CD4-positive, alpha-beta T cell (primary cell): ENCODE results near the gene SNHG17. TPM values are rescaled to one million over a fixed set of nuclear protein-coding genes. Genes with fewer than 3 reads are reported as not detected.

Experiments used
- ATAC-seq: fragments of 200-7000 bp; cut with Tn5 transposase; one replicate; pipeline ENCODE4 v1.10.0; 2022; ENCODE audit warnings: mild to moderate bottlenecking; ENCODE audit not compliant: poor library complexity
- CTCF ChIA-PET: fragments of 350-600 bp; sonication (Branson Sonifier 250); formaldehyde crosslinking; loops from one replicate; lab custom pipeline; 2021; ENCODE audit warnings: antibody characterized with exemption, inconsistent platforms; lab: Charles Lee
- POLR2A ChIA-PET: fragments of 350-600 bp; sonication (Branson Sonifier 250); formaldehyde crosslinking; loops from one replicate; lab custom pipeline; 2021; ENCODE audit warnings: antibody characterized with exemption, inconsistent platforms; lab: Charles Lee
- DNase-seq, 14 experiments: peaks; one replicate each; pipeline ENCODE4 v3.0.0-alpha.2; 2013 to 2020; ENCODE audit warnings: mixed read lengths in 2 of 14
- H3K27ac ChIP-seq, 2 donors: one replicate each; pipeline versions ENCODE4 v1.5.1 to v1.7.0; 2013; ENCODE audit warnings: low read length in 2 of 2, low read depth in 1 of 2, mild to moderate bottlenecking in 1 of 2
- H3K27me3 ChIP-seq, 2 experiments: 1 replicate in 1 of 2; 2 replicates in 1 of 2; pipeline versions ENCODE4 v1.6.1 to v1.7.0; 2013; ENCODE audit warnings: low read length in 2 of 2, control low read depth in 1 of 2, mild to moderate bottlenecking in 1 of 2, moderate library complexity in 1 of 2; ENCODE audit not compliant: insufficient read depth in 2 of 2, control insufficient read depth in 1 of 2
- H3K36me3 ChIP-seq: one replicate; pipeline ENCODE4 v1.6.1; 2013; ENCODE audit warnings: low read length, control low read depth; ENCODE audit not compliant: insufficient read depth
- H3K4me1 ChIP-seq: one replicate; pipeline ENCODE4 v1.6.1; 2013; ENCODE audit warnings: low read length, control low read depth; ENCODE audit not compliant: insufficient read depth
- H3K4me3 ChIP-seq: one replicate; pipeline ENCODE4 v1.5.1; 2013; ENCODE audit warnings: mild to moderate bottlenecking, low read length, moderate library complexity
- H3K9me3 ChIP-seq, 2 experiments: 1 replicate in 1 of 2; 2 replicates in 1 of 2; pipeline versions ENCODE4 v1.6.1 to v1.7.0; 2013; ENCODE audit warnings: low read length in 2 of 2, mild to moderate bottlenecking in 2 of 2, control low read depth in 1 of 2, moderate library complexity in 1 of 2; ENCODE audit not compliant: control insufficient read depth in 1 of 2, insufficient read depth in 1 of 2
- H3K27ac Mint-ChIP-seq: one replicate; pipeline ENCODE4 v1.8.0; 2020; ENCODE audit warnings: mixed read lengths
- H3K27me3 Mint-ChIP-seq: one replicate; pipeline ENCODE4 v1.8.0; 2021; ENCODE audit warnings: mixed read lengths
- H3K36me3 Mint-ChIP-seq: one replicate; pipeline ENCODE4 v1.8.0; 2021; ENCODE audit warnings: low read depth, mixed read lengths
- H3K4me1 Mint-ChIP-seq: one replicate; pipeline ENCODE4 v1.8.0; 2021; ENCODE audit warnings: low read depth, mixed read lengths
- H3K4me3 Mint-ChIP-seq: one replicate; pipeline ENCODE4 v1.8.0; 2020; ENCODE audit warnings: mild to moderate bottlenecking, mixed read lengths
- H3K9me3 Mint-ChIP-seq: one replicate; pipeline ENCODE4 v1.8.0; 2020; ENCODE audit warnings: mixed read lengths
- intact Hi-C, 2 experiments: fragments of 100-400 bp; cut with DNase I in 1 of 2; cut with micrococcal nuclease in 1 of 2; formaldehyde crosslinking; loops; one replicate each; pipeline versions ENCODE4 v1.15.1 to v1.9.0; 2023 to 2025; cut with DNase I, micrococcal nuclease
- total RNA-seq, 174 experiments: library from RNA in 2 of 174; stranded (reverse) in 2 of 174; gene quantifications; one replicate each; pipeline ENCODE4 v1.2.3 and lab custom pipeline; 2021 to 2026
- TF ChIP-seq, protein P1 (sequence below): fragments of 200-600 bp; IDR thresholded peaks from one replicate; pipeline ENCODE4 v1.8.0; 2022; ENCODE audit warnings: antibody characterized with exemption, mild to moderate bottlenecking

Gene SNHG17
- total RNA-seq, 2 experiments from 2014 or later, result 94.1 to 99.3 TPM

DNA sequence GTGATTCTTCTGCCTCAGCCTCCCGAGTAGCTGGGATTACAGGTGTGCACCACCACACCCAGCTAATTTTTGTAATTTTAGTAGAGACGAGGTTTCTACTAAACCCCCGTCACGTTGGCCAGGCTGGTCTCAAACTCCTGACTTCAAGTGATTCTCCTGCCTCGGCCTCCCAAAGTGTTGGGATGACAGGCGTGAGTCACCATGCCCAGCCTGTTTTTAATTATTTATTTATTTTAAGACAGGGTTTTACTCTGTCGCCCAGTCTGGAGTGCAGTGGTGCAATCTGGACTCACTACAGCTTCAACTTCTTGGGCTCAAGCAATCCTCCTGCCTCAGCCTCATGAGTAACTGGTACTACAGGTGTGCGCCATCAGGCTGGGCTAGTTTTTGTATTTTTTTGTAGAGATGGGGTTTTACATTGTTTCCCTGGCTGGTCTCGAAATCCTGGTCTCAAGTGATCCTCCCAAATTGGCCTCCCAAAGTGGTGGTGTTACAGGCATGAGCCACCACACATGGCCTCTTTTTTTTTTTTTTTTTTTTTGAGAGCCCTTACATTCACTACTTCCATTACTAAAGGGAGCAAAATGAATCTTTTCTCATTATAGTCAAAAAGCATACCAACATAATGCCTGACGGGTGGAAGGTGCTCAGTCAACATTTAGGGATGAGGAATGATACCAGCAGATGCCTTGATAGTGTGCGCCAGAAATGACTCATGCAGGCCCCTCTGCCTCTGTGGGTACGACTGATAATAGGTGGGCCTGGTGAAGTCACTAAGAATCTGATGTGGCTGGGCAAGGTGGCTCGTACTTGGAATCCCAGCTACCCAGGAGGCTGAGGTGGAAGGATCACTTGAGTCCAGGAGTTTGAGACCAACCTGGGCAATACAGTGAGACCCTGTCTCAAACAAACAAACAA is 19.7 kb upstream of the SNHG17 start:
- ChIA-PET POLR2A (no interaction called here), CTCF (interaction anchor here (0.7 to 1.4 kb wide), 2 partner anchors 8 to 20 kb away, joined by 3 to 5 read pairs; partner anchors contain the start of gene SNHG17)
- Mint-ChIP-seq H3K27me3 (no peaks in the 10 kb centered on the region), H3K9me3 (no peaks in the 10 kb centered on the region), H3K27ac (no peak overlapping the region), H3K36me3 (peaks cover 17% of the 10 kb centered on the region), H3K4me3 (no peak overlapping the region), H3K4me1 (no peaks in the 10 kb centered on the region)
- Histone ChIP-seq H3K4me3 (no peak overlapping the region), H3K4me1 (no peaks in the 10 kb centered on the region), H3K27ac (no peak overlapping the region), H3K27me3 (no peaks in the 10 kb centered on the region), H3K9me3 (no peaks in the 10 kb centered on the region), H3K36me3 (no peaks in the 10 kb centered on the region)
- no peak for DNase-seq
- intact Hi-C loops, result no loop called here
- no peak for ATAC-seq
- TF ChIP-seq, protein P1, sequence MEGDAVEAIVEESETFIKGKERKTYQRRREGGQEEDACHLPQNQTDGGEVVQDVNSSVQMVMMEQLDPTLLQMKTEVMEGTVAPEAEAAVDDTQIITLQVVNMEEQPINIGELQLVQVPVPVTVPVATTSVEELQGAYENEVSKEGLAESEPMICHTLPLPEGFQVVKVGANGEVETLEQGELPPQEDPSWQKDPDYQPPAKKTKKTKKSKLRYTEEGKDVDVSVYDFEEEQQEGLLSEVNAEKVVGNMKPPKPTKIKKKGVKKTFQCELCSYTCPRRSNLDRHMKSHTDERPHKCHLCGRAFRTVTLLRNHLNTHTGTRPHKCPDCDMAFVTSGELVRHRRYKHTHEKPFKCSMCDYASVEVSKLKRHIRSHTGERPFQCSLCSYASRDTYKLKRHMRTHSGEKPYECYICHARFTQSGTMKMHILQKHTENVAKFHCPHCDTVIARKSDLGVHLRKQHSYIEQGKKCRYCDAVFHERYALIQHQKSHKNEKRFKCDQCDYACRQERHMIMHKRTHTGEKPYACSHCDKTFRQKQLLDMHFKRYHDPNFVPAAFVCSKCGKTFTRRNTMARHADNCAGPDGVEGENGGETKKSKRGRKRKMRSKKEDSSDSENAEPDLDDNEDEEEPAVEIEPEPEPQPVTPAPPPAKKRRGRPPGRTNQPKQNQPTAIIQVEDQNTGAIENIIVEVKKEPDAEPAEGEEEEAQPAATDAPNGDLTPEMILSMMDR, result no peak

DNA sequence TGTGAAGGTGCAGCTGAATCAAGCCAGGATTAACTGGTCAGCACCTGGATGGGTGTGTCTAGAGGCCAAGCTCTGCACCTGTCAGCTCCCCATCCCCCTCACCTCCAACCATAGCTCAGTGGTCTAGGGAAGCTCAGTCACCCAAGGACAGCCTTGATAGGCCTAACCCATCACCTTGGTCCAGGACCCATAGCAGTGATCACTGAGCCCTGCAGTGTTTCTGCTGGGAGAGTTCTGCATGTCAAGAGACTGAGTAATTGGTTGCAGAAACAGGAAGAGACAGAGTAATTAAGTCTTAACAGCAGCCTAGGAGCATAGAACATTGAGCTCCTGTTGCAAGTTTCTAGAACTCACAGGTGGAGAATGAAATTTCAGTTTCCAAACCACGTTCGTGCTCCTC is 18.8 kb upstream of the SNHG17 start:
- ChIA-PET POLR2A (interaction anchor here (1.4 kb wide), 1 partner anchor 18 kb away, joined by 4 read pairs; the partner anchor contains the start of gene SNHG17), CTCF (no interaction called here)
- H3K36me3 Mint-ChIP-seq, result peaks cover 24% of the 10 kb centered on the region
- H3K27ac Mint-ChIP-seq, result no peak overlapping the region
- intact Hi-C loops, result no loop called here
- Histone ChIP-seq H3K27ac (no peak overlapping the region), H3K4me3 (no peak overlapping the region), H3K9me3 (no peaks in the 10 kb centered on the region), H3K27me3 (no peaks in the 10 kb centered on the region), H3K36me3 (no peaks in the 10 kb centered on the region), H3K4me1 (no peaks in the 10 kb centered on the region)
- ATAC-seq, result no peak
- no peaks in the 10 kb centered on the region for H3K9me3 Mint-ChIP-seq
- no peaks in the 10 kb centered on the region for H3K4me1 Mint-ChIP-seq
- H3K4me3 Mint-ChIP-seq, result no peak overlapping the region
- no peak for DNase-seq
- no peaks in the 10 kb centered on the region for H3K27me3 Mint-ChIP-seq
- TF ChIP-seq, protein P1, result no peak

DNA sequence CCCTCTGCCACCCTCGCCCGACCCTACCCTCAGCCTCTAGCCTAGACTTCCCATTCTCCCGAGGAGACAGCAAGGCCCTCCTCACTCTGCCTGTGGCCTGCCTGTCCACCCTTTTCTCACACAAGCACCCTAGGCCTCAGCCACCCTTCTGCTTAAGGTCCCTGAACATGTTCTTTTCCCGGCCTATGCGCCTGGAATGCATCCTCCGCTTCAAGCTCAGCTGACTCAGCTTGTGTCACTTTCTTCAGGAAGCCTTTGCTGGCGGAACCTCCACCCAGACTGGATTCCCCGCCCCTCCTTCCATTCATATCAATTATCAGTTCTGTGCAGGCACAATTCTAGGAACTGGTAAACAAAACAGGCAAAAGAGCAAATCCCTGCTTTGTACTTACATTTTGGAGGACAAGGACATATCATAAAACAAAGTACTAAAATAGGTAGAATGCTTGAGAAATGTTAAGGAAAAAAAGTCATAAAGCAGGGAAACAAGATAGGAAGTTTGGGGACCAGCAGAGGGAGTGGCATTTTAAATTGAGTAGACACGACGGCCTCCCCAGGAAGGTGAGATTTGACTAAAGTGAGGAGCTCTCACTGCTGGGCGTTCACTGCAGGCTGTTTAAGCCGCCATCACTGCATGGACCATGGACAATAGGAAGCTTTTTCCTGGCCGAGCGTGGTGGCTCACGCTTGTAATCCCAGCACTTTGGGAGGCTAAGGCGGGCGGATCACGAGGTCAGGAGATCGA is 17.9 kb upstream of the SNHG17 start:
- Mint-ChIP-seq H3K36me3 (peaks cover 24% of the 10 kb centered on the region), H3K27ac (no peak overlapping the region), H3K4me1 (peaks cover 5% of the 10 kb centered on the region), H3K27me3 (no peaks in the 10 kb centered on the region), H3K9me3 (no peaks in the 10 kb centered on the region), H3K4me3 (no peak overlapping the region)
- ATAC-seq (no peak), DNase-seq (no peak)
- H3K27me3 ChIP-seq, result no peaks in the 10 kb centered on the region
- TF ChIP-seq, protein P1, result no peak
- intact Hi-C loops, result no loop called here
- H3K27ac ChIP-seq, result no peak overlapping the region
- CTCF ChIA-PET, result no interaction called here
- H3K9me3 ChIP-seq, result no peaks in the 10 kb centered on the region
- POLR2A ChIA-PET, result interaction anchor here (1.4 kb wide), 1 partner anchor 18 kb away, joined by 4 read pairs; the partner anchor contains the start of gene SNHG17
- H3K4me3 ChIP-seq, result no peak overlapping the region
- no peaks in the 10 kb centered on the region for H3K4me1 ChIP-seq
- H3K36me3 ChIP-seq, result no peaks in the 10 kb centered on the region
